ENCODE measurements around the gene COL25A1.

GRCh38 chr4:108906866-108907367 lies 395.5 kb downstream of the COL25A1 start:
- TF ChIP-seq POLR2A (IDR thresholded peaks at IDR 0.05; ENCODE audit: low read depth, low read length) (no peak), POLR2AphosphoS5 (IDR thresholded peaks at IDR 0.05; ENCODE audit: low read depth, low read length) (no peak), TAF1 (IDR thresholded peaks at IDR 0.05; ENCODE audit: borderline replicate concordance, low read depth, low read length) (no peak)

All from GM12892 (cell line).